ENCODE measurements around the gene MYO1E.

- TF ChIP-seq, protein P1, sequence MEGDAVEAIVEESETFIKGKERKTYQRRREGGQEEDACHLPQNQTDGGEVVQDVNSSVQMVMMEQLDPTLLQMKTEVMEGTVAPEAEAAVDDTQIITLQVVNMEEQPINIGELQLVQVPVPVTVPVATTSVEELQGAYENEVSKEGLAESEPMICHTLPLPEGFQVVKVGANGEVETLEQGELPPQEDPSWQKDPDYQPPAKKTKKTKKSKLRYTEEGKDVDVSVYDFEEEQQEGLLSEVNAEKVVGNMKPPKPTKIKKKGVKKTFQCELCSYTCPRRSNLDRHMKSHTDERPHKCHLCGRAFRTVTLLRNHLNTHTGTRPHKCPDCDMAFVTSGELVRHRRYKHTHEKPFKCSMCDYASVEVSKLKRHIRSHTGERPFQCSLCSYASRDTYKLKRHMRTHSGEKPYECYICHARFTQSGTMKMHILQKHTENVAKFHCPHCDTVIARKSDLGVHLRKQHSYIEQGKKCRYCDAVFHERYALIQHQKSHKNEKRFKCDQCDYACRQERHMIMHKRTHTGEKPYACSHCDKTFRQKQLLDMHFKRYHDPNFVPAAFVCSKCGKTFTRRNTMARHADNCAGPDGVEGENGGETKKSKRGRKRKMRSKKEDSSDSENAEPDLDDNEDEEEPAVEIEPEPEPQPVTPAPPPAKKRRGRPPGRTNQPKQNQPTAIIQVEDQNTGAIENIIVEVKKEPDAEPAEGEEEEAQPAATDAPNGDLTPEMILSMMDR (conservative IDR thresholded peaks at IDR 0.05 in 1 of 2, IDR thresholded peaks at IDR 0.05 in 1 of 2; ENCODE audit: extremely low read depth in 1 of 2, insufficient read depth in 1 of 2, low read depth in 1 of 2, low read length in 2 of 2), result no peak
- TF ChIP-seq EZH2 (IDR thresholded peaks at IDR 0.05; ENCODE audit: borderline replicate concordance, low read length), result no peak
Observed at GRCh38 chr15:59216911-59217310, 155.8 kb downstream of the MYO1E start.

Measured in mammary epithelial cell (primary cell).